Activated naive CD4-positive, alpha-beta T cell treated with anti-CD3 and anti-CD28 coated beads, Interleukin-2, amount 10 ng/mL, durations not matched to agents 7 days and 5 days (primary cell): ENCODE data around the gene SGSM2.

Experiments used
- CTCF ChIA-PET: fragments of 350-600 bp; sonication (Branson Sonifier 250); formaldehyde crosslinking; loops from one replicate; lab custom pipeline; 2021; ENCODE audit warnings: antibody characterized with exemption; lab: Charles Lee
- DNase-seq: peaks from one replicate; pipeline ENCODE4 v3.0.0-alpha.2; 2020
- H3K27ac Mint-ChIP-seq: one replicate; pipeline ENCODE4 v1.8.0; 2021; ENCODE audit warnings: mild to moderate bottlenecking, moderate library complexity, mixed read lengths
- H3K27me3 Mint-ChIP-seq: one replicate; pipeline ENCODE4 v1.8.0; 2021; ENCODE audit warnings: mild to moderate bottlenecking, mixed read lengths
- H3K36me3 Mint-ChIP-seq: one replicate; pipeline ENCODE4 v1.8.0; 2021; ENCODE audit warnings: mixed read lengths
- H3K4me1 Mint-ChIP-seq: one replicate; pipeline ENCODE4 v1.8.0; 2021; ENCODE audit warnings: mixed read lengths
- H3K4me3 Mint-ChIP-seq: one replicate; pipeline ENCODE4 v1.8.0; 2021; ENCODE audit warnings: mild to moderate bottlenecking, moderate library complexity, mixed read lengths
- H3K9me3 Mint-ChIP-seq: one replicate; pipeline ENCODE4 v1.8.0; 2021; ENCODE audit warnings: mixed read lengths

Gene SGSM2

DNA sequence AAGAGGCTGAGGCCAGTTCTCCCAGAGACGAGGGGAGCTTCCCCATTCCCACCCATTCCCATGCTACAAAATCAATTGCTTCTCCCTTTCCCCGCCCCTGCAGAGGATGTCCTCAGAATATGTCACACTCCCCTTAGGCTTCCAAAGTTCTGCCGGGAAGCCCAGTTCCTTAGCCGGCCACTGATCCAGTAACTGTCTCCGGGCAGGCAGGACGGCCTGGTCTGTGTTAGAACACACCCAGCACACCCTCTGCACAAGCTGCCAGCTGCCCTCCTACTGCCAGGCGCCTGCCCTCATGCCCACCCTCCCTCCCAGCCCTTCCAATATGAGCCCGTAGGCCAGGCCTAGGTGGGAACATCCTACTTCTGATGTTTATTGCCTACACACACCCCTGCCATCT is 31.1 kb downstream of the SGSM2 start:
- Mint-ChIP-seq H3K27me3 (no peaks in the 10 kb centered on the region), H3K4me3 (no peak overlapping the region), H3K9me3 (no peaks in the 10 kb centered on the region), H3K36me3 (no peaks in the 10 kb centered on the region), H3K4me1 (no peaks in the 10 kb centered on the region), H3K27ac (no peak overlapping the region)
- CTCF ChIA-PET = interaction anchor here (1.7 to 3.7 kb wide), 3 partner anchors 14 to 48 kb away, joined by 4 to 15 read pairs (median 8); no protein-coding TSS in a partner anchor
- DNase-seq = no peak

DNA sequence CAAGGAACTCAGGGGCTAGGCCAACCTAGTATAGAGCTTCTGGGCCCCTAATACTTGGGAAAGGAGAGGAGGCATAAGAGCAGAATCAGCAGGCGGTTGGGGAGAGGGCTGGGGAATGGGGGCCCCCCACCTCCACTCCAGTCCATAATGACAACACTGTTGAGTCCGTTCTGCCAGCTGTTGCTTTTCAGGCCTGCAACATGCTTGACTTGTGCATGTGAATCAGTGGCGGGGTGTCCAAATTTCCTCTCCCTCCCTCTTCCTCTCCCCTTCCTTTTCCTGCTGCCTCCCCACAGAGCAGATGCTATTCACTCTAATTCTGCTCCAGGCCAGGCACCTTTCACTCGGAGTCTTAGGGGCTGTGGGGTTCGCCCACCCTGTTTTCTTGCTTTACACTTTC is 31.7 kb downstream of the SGSM2 start:
- no peaks in the 10 kb centered on the region for H3K4me1 Mint-ChIP-seq
- CTCF ChIA-PET = interaction anchor here (1.7 to 3.3 kb wide), 3 partner anchors 14 to 47 kb away, joined by 4 to 18 read pairs (median 8); no protein-coding TSS in a partner anchor
- no peak overlapping the region for H3K27ac Mint-ChIP-seq
- H3K36me3 Mint-ChIP-seq = no peaks in the 10 kb centered on the region
- no peak overlapping the region for H3K4me3 Mint-ChIP-seq
- H3K9me3 Mint-ChIP-seq = no peaks in the 10 kb centered on the region
- no peaks in the 10 kb centered on the region for H3K27me3 Mint-ChIP-seq
- DNase-seq = no peak

DNA sequence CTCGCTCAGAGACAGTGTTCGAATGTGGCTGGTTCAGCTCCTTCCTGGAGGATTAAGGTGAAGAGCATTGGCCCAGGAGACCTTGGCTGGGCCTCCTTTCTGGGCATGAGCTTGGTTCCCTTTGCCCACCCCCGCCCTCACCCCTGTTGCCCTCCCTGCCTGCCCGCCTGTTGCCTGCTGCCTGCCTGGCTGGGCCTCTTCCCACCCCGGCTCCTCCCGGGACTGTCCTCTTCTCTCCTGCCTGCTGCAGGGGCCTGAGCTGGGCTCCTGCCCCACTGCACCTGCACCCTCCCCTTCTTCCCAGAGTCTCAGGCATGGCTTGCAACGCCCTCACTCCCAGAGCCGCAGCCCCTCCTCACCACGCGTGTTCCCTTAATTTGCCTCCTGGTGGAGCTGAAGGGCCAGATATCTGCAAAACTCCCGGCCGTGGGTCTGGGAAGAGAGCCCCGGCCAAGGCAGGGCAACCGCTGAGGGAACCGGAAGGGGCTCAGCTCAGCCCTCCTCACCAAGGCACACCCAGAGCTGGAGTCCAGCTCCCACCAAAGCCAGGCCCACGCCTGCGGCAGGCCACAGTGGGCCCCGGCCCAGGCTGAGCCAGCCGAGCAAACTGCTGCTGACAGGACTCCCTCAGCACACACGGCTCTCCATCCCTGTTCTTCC is 32.4 kb downstream of the SGSM2 start:
- no peaks in the 10 kb centered on the region for H3K27me3 Mint-ChIP-seq
- no peaks in the 10 kb centered on the region for H3K36me3 Mint-ChIP-seq
- CTCF ChIA-PET = interaction anchor here (1.7 to 3.3 kb wide), 3 partner anchors 13 to 47 kb away, joined by 4 to 18 read pairs (median 8); no protein-coding TSS in a partner anchor
- no peaks in the 10 kb centered on the region for H3K4me1 Mint-ChIP-seq
- no peaks in the 10 kb centered on the region for H3K9me3 Mint-ChIP-seq
- DNase-seq = no peak
- H3K4me3 Mint-ChIP-seq = no peak overlapping the region
- H3K27ac Mint-ChIP-seq = peak overlapping the region; percentile 73

DNA sequence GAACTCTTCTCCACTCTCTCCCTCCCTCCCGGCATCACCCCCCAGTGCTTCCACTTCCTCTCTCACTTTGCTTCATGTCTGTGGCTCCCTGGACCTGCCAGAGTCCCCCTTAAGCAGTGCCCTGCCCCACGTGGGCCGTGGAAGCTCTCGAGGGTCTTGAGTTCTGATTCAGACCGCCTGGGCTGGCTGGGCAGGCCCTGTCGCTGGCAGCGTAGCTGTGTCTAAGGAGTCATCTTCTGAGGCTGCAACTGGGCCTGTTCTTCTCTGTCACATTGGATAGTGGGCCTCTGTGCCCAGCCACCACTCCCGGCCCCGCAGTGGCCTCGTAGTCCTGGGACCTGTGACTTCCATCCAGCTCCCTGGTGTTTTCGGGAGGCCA is 32.9 kb downstream of the SGSM2 start:
- CTCF ChIA-PET = interaction anchor here (1.7 to 3.3 kb wide), 3 partner anchors 12 to 46 kb away, joined by 4 to 18 read pairs (median 8); no protein-coding TSS in a partner anchor
- no peaks in the 10 kb centered on the region for H3K4me1 Mint-ChIP-seq
- H3K27me3 Mint-ChIP-seq = no peaks in the 10 kb centered on the region
- DNase-seq = no peak
- peaks cover 2% of the 10 kb centered on the region for H3K36me3 Mint-ChIP-seq
- no peaks in the 10 kb centered on the region for H3K9me3 Mint-ChIP-seq
- H3K4me3 Mint-ChIP-seq = no peak overlapping the region
- peak overlapping the region; percentile 73 for H3K27ac Mint-ChIP-seq

DNA sequence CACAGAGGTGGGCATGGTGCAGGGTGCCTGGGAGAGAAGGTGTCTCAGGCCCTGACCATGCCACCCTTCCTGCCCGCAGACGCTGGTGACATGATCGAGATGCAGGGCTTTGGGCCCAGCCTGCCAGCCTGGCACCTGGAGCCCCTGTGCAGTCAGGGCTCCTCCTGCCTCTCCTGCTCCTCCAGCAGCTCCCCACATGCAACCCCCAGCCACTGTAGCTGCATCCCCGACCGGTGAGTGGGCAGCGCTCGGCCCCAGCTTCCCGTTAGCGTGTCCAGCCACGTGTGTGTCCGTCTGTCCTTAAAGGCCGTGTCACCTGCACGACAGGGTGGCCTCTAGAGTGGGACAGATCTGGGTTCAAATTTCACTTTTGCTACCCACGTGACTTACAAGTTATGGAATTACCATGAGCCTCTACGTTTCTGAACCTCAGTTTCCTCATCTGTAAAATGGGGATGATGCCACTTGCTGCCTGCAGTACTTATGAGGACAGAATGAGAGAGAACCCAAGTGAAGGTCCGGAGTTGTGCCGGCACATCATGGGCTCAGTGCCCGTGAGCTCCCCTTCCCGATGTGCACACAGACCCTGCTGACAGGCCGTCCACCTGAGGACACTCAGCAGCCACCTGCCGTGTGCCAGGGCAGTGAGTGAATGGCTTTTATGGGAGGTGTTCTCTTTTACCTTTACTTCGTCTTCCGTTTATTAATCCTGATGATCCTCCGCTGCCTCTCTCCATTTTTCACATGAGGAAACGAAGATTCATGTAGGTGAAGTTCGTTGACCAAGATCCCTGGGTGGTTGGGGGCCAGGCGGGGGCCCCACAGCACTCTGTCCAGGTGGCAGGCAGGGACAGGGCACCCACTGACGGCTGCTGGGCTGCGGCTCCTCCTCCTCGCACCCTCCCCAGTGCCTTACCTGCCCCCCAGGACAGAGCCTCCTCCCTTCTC is 34.2 kb downstream of the SGSM2 start:
- H3K27me3 Mint-ChIP-seq = no peaks in the 10 kb centered on the region
- peaks cover 4% of the 10 kb centered on the region for H3K36me3 Mint-ChIP-seq
- no peak for DNase-seq
- H3K4me1 Mint-ChIP-seq = no peaks in the 10 kb centered on the region
- no peak overlapping the region for H3K27ac Mint-ChIP-seq
- H3K4me3 Mint-ChIP-seq = no peak overlapping the region
- no peaks in the 10 kb centered on the region for H3K9me3 Mint-ChIP-seq
- CTCF ChIA-PET = interaction anchor here (3.3 kb wide), 1 partner anchor 11 kb away, joined by 18 read pairs; no protein-coding TSS in a partner anchor

DNA sequence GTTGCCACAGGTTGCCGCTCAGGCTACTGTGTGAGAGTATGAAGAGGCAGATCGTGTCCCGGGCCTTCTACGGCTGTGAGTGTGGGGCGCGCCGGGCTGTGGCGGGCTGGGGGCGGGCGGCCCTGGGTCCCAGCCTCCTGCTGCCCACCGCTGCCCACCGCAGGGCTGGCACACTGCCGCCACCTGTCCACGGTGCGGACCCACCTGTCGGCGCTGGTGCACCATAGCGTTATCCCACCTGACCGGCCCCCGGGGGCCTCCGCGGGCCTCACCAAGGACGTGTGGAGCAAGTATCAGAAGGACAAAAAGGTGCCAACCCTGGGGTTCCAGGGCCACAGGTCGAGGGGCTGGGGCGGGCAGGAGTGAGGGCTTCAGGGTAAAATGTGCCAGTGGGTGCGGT is 34.9 kb downstream of the SGSM2 start:
- no peaks in the 10 kb centered on the region for H3K9me3 Mint-ChIP-seq
- no peak overlapping the region for H3K27ac Mint-ChIP-seq
- CTCF ChIA-PET = interaction anchor here (0.9 to 3.3 kb wide), 2 partner anchors 10 to 23 kb away, joined by 3 to 18 read pairs; no protein-coding TSS in a partner anchor
- no peak overlapping the region for H3K4me3 Mint-ChIP-seq
- no peaks in the 10 kb centered on the region for H3K27me3 Mint-ChIP-seq
- H3K36me3 Mint-ChIP-seq = peaks cover 4% of the 10 kb centered on the region
- no peak for DNase-seq
- no peaks in the 10 kb centered on the region for H3K4me1 Mint-ChIP-seq

DNA sequence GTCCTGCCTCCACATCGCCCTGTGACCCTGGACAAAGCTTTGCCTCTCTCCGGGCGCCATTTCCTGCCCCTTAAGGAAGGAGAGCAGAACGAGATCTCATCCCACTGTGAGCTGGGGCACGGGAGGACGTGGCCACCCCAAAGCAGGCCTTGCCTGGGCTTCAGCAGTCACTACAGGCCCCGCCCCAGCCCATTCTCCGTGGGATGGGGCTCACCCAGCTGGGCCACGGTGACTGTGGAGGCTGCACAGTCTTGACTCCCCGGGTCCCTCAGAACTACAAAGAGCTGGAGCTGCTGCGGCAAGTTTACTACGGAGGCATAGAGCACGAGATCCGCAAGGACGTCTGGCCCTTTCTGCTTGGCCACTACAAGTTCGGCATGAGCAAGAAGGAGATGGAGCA is 35.4 kb downstream of the SGSM2 start:
- H3K4me3 Mint-ChIP-seq = no peak overlapping the region
- no peak for DNase-seq
- H3K4me1 Mint-ChIP-seq = no peaks in the 10 kb centered on the region
- H3K36me3 Mint-ChIP-seq = peaks cover 7% of the 10 kb centered on the region
- CTCF ChIA-PET = interaction anchor here (0.9 to 2.3 kb wide), 3 partner anchors 10 to 44 kb away, joined by 3 to 9 read pairs (median 3); no protein-coding TSS in a partner anchor
- no peak overlapping the region for H3K27ac Mint-ChIP-seq
- no peaks in the 10 kb centered on the region for H3K9me3 Mint-ChIP-seq
- H3K27me3 Mint-ChIP-seq = no peaks in the 10 kb centered on the region

DNA sequence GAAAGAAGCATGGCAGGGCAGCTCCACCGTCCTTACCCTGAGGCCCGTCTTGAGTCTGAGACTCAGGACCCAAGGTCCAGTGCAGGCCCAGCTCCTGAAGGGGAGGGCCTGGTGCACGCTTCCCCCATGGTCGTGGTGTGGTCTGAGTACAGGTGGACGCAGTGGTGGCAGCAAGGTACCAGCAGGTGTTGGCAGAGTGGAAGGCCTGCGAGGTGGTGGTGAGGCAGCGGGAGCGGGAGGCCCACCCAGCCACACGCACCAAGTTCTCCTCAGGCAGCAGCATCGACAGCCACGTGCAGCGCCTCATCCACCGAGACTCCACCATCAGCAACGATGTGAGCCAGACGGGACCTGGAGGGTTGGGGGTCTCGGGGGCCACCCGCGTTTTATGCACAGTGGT is 35.9 kb downstream of the SGSM2 start:
- Mint-ChIP-seq H3K4me1 (no peaks in the 10 kb centered on the region), H3K27me3 (no peaks in the 10 kb centered on the region)

DNA sequence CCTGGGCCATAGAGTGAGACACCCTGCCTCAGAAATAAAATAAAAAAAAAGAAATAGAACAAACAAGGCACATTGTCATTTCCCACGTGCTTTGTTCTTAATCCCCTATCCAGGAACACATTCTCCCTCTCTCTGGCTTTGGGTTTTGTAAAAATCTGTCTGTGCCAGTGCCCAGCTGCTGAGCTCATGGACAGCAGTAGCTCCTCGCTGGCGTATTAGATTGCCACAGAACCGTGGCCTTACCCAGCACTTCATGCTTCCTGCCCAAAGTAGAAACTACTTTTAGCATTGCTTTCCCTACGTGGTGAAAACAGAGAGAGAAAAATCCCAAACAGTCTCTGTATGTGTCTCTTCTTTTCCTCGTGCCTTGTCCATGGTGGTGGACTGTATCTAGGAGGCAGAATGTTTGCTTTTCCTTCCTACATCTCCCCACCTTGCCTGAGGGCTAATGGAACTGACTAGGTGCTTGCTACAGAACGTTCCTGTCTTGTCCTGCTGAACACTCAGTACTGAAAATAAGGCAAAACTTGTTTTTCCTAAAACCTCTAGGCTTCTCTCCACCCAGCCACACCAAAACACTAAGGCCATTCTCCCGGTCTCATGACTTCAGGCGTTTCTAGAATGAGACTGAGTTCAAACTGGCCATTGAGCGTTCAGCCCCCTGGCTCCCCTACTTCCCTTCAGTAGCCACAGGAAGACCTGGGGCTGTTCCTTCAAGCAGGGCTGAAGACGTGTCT is 37.4 kb downstream of the SGSM2 start:
- no peak overlapping the region for H3K27ac Mint-ChIP-seq
- no peak for DNase-seq
- H3K4me1 Mint-ChIP-seq = no peaks in the 10 kb centered on the region
- CTCF ChIA-PET = interaction anchor here (1.0 to 2.3 kb wide), 3 partner anchors 8 to 154 kb away, joined by 3 to 9 read pairs (median 4); no protein-coding TSS in a partner anchor
- no peaks in the 10 kb centered on the region for H3K9me3 Mint-ChIP-seq
- H3K36me3 Mint-ChIP-seq = peaks cover 8% of the 10 kb centered on the region
- no peaks in the 10 kb centered on the region for H3K27me3 Mint-ChIP-seq
- H3K4me3 Mint-ChIP-seq = no peak overlapping the region

More for the DNA sequence above, 35.9 kb downstream of the SGSM2 start:
- Mint-ChIP-seq H3K36me3 (peaks cover 8% of the 10 kb centered on the region), H3K4me3 (no peak overlapping the region), H3K9me3 (no peaks in the 10 kb centered on the region), H3K27ac (no peak overlapping the region)
- CTCF ChIA-PET = interaction anchor here (1.3 to 2.3 kb wide), 2 partner anchors 9 to 43 kb away, joined by 3 to 9 read pairs; no protein-coding TSS in a partner anchor
- DNase-seq = no peak

DNA sequence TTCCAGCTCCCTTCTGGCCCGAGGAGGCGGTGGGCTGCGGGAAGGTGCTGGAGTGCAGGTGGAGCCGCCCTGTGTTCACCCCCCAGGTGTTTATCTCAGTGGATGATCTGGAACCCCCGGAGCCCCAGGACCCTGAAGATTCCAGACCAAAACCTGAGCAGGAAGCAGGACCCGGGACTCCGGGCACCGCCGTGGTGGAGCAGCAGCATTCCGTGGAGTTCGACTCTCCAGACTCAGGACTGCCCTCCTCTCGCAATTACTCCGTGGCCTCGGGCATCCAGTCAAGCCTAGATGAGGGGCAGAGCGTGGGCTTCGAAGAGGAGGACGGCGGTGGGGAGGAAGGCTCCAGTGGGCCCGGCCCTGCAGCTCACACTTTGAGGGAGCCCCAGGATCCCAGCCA is 38.1 kb downstream of the SGSM2 start:
- Mint-ChIP-seq H3K9me3 (no peaks in the 10 kb centered on the region), H3K27me3 (no peaks in the 10 kb centered on the region), H3K36me3 (peaks cover 8% of the 10 kb centered on the region), H3K4me1 (no peaks in the 10 kb centered on the region), H3K27ac (no peak overlapping the region), H3K4me3 (no peak overlapping the region)
- CTCF ChIA-PET = no interaction called here
- DNase-seq = no peak

DNA sequence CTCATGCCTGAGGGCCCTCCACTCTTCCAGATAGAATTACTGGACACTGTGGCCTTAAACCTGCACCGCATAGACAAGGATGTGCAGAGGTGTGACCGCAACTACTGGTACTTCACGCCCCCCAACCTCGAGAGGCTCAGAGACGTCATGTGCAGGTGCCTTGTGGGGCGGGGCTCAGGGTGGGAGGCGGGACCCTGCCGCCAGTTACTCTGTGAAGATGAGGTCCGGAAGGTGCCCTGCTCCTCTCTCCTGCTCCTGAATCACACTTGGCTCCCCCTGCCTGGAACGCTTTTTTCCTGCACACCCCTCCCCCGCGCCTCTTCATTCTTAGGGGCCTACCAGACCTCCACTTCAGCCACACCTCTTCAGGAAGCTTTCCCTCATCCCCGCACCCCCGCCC is 38.8 kb downstream of the SGSM2 start:
- Mint-ChIP-seq H3K4me1 (no peaks in the 10 kb centered on the region), H3K27ac (no peak overlapping the region), H3K4me3 (no peak overlapping the region), H3K36me3 (peaks cover 8% of the 10 kb centered on the region), H3K9me3 (no peaks in the 10 kb centered on the region), H3K27me3 (no peaks in the 10 kb centered on the region)
- no peak for DNase-seq
- CTCF ChIA-PET = interaction anchor here (13.1 kb wide), 1 partner anchor 35 kb away, joined by 467 read pairs; the partner anchor contains the start of gene MNT

DNA sequence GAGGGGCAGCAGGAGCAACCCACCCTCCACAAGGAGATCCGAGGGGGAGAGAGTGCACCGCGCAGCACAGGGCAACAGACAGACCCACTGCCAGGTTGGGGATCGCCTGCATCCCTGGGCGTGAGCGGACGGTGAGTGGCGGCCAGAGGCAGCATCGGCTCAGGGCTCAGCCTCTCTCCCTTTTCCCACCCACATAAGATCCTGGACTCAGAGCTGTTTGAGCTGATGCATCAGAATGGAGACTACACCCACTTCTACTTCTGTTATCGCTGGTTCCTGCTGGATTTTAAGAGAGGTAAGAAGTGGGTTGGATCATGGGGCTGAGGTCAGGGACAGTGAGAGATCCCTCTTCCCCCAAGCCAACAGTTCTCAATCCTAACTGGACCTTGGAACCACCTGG is 40.4 kb downstream of the SGSM2 start:
- no peak overlapping the region for H3K4me3 Mint-ChIP-seq
- no peak for DNase-seq
- H3K9me3 Mint-ChIP-seq = no peaks in the 10 kb centered on the region
- CTCF ChIA-PET = interaction anchor here (13.1 kb wide), 1 partner anchor 33 kb away, joined by 467 read pairs; the partner anchor contains the start of gene MNT
- H3K27me3 Mint-ChIP-seq = no peaks in the 10 kb centered on the region
- H3K36me3 Mint-ChIP-seq = peaks cover 8% of the 10 kb centered on the region
- H3K27ac Mint-ChIP-seq = no peak overlapping the region
- H3K4me1 Mint-ChIP-seq = peaks cover 2% of the 10 kb centered on the region

DNA sequence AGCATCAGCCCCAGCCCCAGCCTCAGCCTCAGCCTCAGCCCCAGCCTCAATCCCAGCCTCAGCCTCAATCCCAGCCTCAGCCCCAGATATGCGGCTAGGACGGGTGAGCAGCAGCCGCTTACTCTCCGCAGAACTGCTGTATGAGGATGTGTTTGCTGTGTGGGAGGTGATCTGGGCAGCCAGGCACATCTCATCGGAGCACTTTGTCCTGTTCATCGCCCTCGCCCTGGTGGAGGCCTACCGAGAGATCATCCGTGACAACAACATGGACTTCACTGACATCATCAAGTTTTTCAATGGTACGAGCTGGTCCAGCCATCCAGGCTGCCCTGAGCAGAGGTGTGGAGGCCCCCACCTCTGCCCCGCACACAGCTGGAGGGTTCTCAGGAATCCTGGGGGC is 41.6 kb downstream of the SGSM2 start:
- Mint-ChIP-seq H3K27me3 (no peaks in the 10 kb centered on the region), H3K9me3 (no peaks in the 10 kb centered on the region), H3K36me3 (peaks cover 9% of the 10 kb centered on the region), H3K27ac (no peak overlapping the region), H3K4me3 (no peak overlapping the region), H3K4me1 (peaks cover 9% of the 10 kb centered on the region)
- no peak for DNase-seq
- CTCF ChIA-PET = interaction anchor here (13.1 kb wide), 1 partner anchor 32 kb away, joined by 467 read pairs; the partner anchor contains the start of gene MNT
